ENCODE measurements around the gene PTPN21. TPM values are rescaled to one million over a fixed set of nuclear protein-coding genes. Genes with fewer than 3 reads are reported as not detected.

PTPN21 gene
- total RNA-seq, 1 donor from 2014 or later = 18.1 TPM

DNA sequence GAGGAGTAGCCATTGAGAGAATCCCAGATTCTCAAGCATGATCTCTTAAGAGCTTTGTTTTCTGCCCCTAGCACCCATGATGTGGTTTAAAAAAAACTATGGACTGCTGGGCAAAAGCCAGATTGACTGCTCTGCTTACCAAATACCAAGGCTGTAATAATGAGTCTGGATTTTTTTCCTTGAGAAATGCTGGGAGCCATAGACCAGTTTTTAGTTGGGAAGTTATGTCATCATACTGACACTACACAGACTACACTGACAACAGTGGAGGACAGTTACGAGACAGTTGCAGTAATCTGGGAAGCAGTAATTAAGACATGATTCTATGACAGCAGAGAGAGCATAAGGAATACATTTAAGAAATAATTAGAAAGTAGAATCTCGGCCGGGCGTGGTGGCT is 133.5 kb downstream of the PTPN21 start:
- TF ChIP-seq, protein P1, sequence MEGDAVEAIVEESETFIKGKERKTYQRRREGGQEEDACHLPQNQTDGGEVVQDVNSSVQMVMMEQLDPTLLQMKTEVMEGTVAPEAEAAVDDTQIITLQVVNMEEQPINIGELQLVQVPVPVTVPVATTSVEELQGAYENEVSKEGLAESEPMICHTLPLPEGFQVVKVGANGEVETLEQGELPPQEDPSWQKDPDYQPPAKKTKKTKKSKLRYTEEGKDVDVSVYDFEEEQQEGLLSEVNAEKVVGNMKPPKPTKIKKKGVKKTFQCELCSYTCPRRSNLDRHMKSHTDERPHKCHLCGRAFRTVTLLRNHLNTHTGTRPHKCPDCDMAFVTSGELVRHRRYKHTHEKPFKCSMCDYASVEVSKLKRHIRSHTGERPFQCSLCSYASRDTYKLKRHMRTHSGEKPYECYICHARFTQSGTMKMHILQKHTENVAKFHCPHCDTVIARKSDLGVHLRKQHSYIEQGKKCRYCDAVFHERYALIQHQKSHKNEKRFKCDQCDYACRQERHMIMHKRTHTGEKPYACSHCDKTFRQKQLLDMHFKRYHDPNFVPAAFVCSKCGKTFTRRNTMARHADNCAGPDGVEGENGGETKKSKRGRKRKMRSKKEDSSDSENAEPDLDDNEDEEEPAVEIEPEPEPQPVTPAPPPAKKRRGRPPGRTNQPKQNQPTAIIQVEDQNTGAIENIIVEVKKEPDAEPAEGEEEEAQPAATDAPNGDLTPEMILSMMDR (IDR thresholded peaks at IDR 0.05) = no peak
- H3K27me3 ChIP-seq = no peaks in the 10 kb centered on the region

DNA sequence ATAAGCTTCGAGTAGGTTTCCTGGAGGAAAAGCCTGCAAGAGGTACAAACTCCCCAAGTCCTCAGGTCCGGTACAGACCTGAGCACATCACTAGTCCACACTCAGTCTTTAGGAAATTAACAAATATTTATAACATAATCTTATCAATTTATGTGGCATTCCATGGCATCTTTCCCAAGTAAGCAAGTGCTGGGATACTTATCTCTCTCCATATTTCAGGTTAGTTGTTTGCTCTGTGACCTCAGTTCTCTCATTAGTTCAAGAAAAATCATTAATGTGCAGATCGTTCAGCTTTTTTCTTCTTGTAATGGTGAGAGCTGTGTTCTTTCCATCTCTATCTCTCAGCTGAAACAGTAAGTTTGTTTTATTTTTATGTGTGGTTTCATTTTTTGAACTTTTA is 134.6 kb downstream of the PTPN21 start:
- Histone ChIP-seq H3K4me3 (no peak overlapping the region), H3K27me3 (no peaks in the 10 kb centered on the region), H3K9me3 (peaks cover 0 to 26% of the 10 kb centered on the region in 2 donors), H3K27ac (no peak overlapping the region), H3K36me3 (peaks cover 31 to 33% of the 10 kb centered on the region in 2 donors), H3K4me1 (no peaks in the 10 kb centered on the region)
- TF ChIP-seq, protein P1 (IDR thresholded peaks at IDR 0.05) = no peak
- DNase-seq (ENCODE audit: low spot score in 2 of 2) = no peak
- intact Hi-C loops (cut with DNase I) = no loop called here

More for the DNA sequence above, 133.5 kb downstream of the PTPN21 start:
- no peak overlapping the region for H3K4me3 ChIP-seq
- H3K36me3 ChIP-seq = peaks cover 24 to 27% of the 10 kb centered on the region in 2 donors
- intact Hi-C loops (cut with DNase I) = no loop called here
- peaks cover 0 to 16% of the 10 kb centered on the region in 2 donors for H3K9me3 ChIP-seq
- no peaks in the 10 kb centered on the region for H3K4me1 ChIP-seq
- H3K27ac ChIP-seq = no peak overlapping the region
- DNase-seq (ENCODE audit: low spot score in 2 of 2) = no peak

DNA sequence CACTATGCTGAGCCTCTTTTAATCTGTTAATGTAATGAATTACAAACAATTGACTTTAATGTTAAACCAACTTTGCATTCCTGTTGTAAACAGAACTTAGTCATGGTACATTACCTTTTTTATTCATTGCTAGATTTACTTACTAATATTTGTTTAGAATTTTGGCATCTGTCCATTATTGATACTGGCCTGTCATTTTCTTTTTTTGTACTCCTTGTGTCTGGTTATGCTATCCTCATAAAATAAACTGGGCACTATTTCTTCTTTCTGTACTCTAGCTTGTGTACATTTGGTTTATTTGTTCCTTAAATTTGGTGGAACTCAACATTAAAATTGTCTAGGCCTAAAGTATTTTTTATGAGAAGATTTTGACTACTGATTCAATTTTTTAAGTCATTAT is 137.2 kb downstream of the PTPN21 start:
- Histone ChIP-seq H3K27ac (no peak overlapping the region), H3K9me3 (peaks cover 0 to 26% of the 10 kb centered on the region in 2 donors), H3K4me3 (no peak overlapping the region), H3K36me3 (peaks cover 33% of the 10 kb centered on the region in 2 donors), H3K4me1 (no peaks in the 10 kb centered on the region), H3K27me3 (no peaks in the 10 kb centered on the region)
- TF ChIP-seq, protein P1 (IDR thresholded peaks at IDR 0.05) = no peak
- DNase-seq (ENCODE audit: low spot score in 2 of 2) = no peak
- intact Hi-C loops (cut with DNase I) = no loop called here

Other genes starting within 250 kb of the PTPN21 start
- not detected for gene KCNK10, start 231.7 kb downstream of the PTPN21 start, total RNA-seq
- gene SPATA7, start 169.3 kb downstream of the PTPN21 start, total RNA-seq = 1.6 TPM
- 62.2 TPM for gene ZC3H14, start 8.0 kb upstream of the PTPN21 start, total RNA-seq
- 0.21 TPM for gene EML5, start 237.9 kb upstream of the PTPN21 start, total RNA-seq